ENCODE data around the gene PRKCE. TPM values are rescaled to one million over a fixed set of nuclear protein-coding genes. Genes with fewer than 3 reads are reported as not detected.

PRKCE gene
- total RNA-seq, 1 donor from 2014 or later: 24.2 TPM

- H3K36me3 Mint-ChIP-seq (ENCODE audit: low read depth, unreplicated experiment): no peaks in the 10 kb centered on the region
- H3K9me3 Mint-ChIP-seq (ENCODE audit: unreplicated experiment): no peaks in the 10 kb centered on the region
- no peak for DNase-seq (ENCODE audit: low spot score)
- H3K27ac Mint-ChIP-seq (ENCODE audit: unreplicated experiment): no peak overlapping the region
- no peak overlapping the region for H3K4me3 Mint-ChIP-seq (ENCODE audit: unreplicated experiment)
- H3K27me3 Mint-ChIP-seq (ENCODE audit: unreplicated experiment): no peaks in the 10 kb centered on the region
- TF ChIP-seq CTCF (IDR thresholded peaks at IDR 0.05; ENCODE audit: unreplicated experiment): no peak
- H3K4me1 Mint-ChIP-seq (ENCODE audit: unreplicated experiment): peaks cover 13% of the 10 kb centered on the region
Measured at GRCh38 chr2:45781464-45781811, 130.0 kb downstream of the PRKCE start.

- Mint-ChIP-seq H3K27me3 (ENCODE audit: unreplicated experiment) (no peaks in the 10 kb centered on the region), H3K27ac (ENCODE audit: unreplicated experiment) (no peak overlapping the region), H3K9me3 (ENCODE audit: unreplicated experiment) (no peaks in the 10 kb centered on the region), H3K4me3 (ENCODE audit: unreplicated experiment) (no peak overlapping the region), H3K36me3 (ENCODE audit: low read depth, unreplicated experiment) (no peaks in the 10 kb centered on the region), H3K4me1 (ENCODE audit: unreplicated experiment) (peaks cover 13% of the 10 kb centered on the region)
- no peak for TF ChIP-seq CTCF (IDR thresholded peaks at IDR 0.05; ENCODE audit: unreplicated experiment)
- DNase-seq (ENCODE audit: low spot score): no peak
Measured at GRCh38 chr2:45782436-45782835, 131.0 kb downstream of the PRKCE start.

- Mint-ChIP-seq H3K27ac (ENCODE audit: unreplicated experiment) (no peak overlapping the region), H3K4me1 (ENCODE audit: unreplicated experiment) (peaks cover 13% of the 10 kb centered on the region), H3K27me3 (ENCODE audit: unreplicated experiment) (no peaks in the 10 kb centered on the region), H3K36me3 (ENCODE audit: low read depth, unreplicated experiment) (no peaks in the 10 kb centered on the region), H3K9me3 (ENCODE audit: unreplicated experiment) (no peaks in the 10 kb centered on the region), H3K4me3 (ENCODE audit: unreplicated experiment) (no peak overlapping the region)
- no peak for TF ChIP-seq CTCF (IDR thresholded peaks at IDR 0.05; ENCODE audit: unreplicated experiment)
- DNase-seq (ENCODE audit: low spot score): no peak
Measured at GRCh38 chr2:45782986-45783385, 131.5 kb downstream of the PRKCE start.

- H3K4me3 Mint-ChIP-seq (ENCODE audit: unreplicated experiment): no peak overlapping the region
- H3K9me3 Mint-ChIP-seq (ENCODE audit: unreplicated experiment): no peaks in the 10 kb centered on the region
- no peaks in the 10 kb centered on the region for H3K27me3 Mint-ChIP-seq (ENCODE audit: unreplicated experiment)
- TF ChIP-seq CTCF (IDR thresholded peaks at IDR 0.05; ENCODE audit: unreplicated experiment): no peak
- no peak for DNase-seq (ENCODE audit: low spot score)
- no peaks in the 10 kb centered on the region for H3K36me3 Mint-ChIP-seq (ENCODE audit: low read depth, unreplicated experiment)
- H3K27ac Mint-ChIP-seq (ENCODE audit: unreplicated experiment): no peak overlapping the region
- H3K4me1 Mint-ChIP-seq (ENCODE audit: unreplicated experiment): peaks cover 35% of the 10 kb centered on the region
Measured at GRCh38 chr2:45786030-45786835, 134.8 kb downstream of the PRKCE start.

- no peak overlapping the region for H3K27ac Mint-ChIP-seq (ENCODE audit: unreplicated experiment)
- no peaks in the 10 kb centered on the region for H3K27me3 Mint-ChIP-seq (ENCODE audit: unreplicated experiment)
- DNase-seq (ENCODE audit: low spot score): no peak
- no peak overlapping the region for H3K4me3 Mint-ChIP-seq (ENCODE audit: unreplicated experiment)
- no peaks in the 10 kb centered on the region for H3K9me3 Mint-ChIP-seq (ENCODE audit: unreplicated experiment)
- no peak for TF ChIP-seq CTCF (IDR thresholded peaks at IDR 0.05; ENCODE audit: unreplicated experiment)
- H3K4me1 Mint-ChIP-seq (ENCODE audit: unreplicated experiment): peaks cover 42% of the 10 kb centered on the region
- no peaks in the 10 kb centered on the region for H3K36me3 Mint-ChIP-seq (ENCODE audit: low read depth, unreplicated experiment)
Measured at GRCh38 chr2:45786836-45787357, 135.4 kb downstream of the PRKCE start.

All from endothelial cell (in vitro differentiated cells).